Activated CD4-positive, alpha-beta T cell treated with anti-CD3 and anti-CD28 coated beads, Interleukin-2, amount 50 U/mL, for 4 hours (primary cell): ENCODE measurements around the gene CAMK1D.
A peak's percentile ranks its signal among the peaks of the same experiment; 100 is the strongest.

Experiments
- DNase-seq, 2 experiments: peaks; one replicate each; pipeline ENCODE4 v3.0.0-alpha.2; 2020

The CAMK1D gene

DNA sequence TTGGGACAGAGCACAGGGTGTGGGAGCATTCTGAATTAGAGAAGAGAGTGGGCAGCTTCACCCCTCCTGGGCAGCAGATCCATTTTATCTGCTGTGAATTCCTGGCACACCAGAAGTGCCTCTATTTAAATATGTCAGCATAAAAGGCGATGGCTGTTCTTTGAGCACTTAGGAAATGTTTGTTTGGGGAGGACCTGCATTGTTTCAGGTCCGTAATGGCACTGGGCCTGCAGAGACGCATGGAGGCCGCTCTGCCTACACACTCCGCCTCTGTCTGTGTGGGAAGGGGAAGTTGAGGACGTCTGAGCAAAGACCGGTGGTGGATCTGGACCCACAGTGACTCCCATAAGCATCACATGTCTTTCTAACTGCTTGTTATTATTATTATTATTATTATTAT is 253.2 kb downstream of the CAMK1D start:
- DNase-seq = no peak

DNA sequence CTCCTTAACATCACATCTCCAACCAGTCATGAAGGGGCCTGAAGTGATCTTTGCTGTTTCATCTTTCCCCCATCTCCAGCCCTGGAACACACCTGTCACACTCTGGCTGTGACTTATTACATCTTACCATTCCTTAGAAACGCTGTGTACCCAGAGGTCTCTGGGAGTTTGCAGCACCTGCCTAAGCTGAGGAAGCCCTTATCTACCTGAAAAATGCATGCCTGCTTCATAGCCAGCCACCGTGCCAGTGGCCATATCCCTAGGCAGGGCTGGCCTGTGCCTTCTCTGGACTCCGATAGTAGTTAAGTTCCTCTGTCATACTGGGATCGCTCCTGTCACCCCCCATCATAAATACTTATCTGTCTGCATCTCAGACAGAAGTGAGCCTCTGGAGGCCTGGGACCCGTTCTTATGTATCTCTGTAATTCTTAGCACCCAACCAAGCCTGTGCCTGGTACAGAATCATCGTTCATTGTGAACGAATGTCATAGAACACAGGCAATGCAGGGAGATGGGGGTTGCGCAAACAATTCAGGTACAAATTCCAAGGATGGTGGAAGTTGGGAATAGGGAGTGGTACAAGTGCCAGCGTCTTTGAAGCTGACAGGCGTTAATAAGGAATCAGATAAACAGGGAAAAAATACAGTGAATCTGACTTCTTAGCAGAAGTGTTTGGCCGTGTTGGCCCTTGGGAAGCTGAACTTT is 254.6 kb downstream of the CAMK1D start:
- DNase-seq = no peak

- DNase-seq = peak; percentile 26 to 34
Observed at GRCh38 chr10:12605580-12606405, 256.4 kb downstream of the CAMK1D start.

GRCh38 chr10:12606461-12606860 is 257.1 kb downstream of the CAMK1D start:
- no peak for DNase-seq

- DNase-seq = no peak
Observed at GRCh38 chr10:12608761-12609160, 259.4 kb downstream of the CAMK1D start.

DNA sequence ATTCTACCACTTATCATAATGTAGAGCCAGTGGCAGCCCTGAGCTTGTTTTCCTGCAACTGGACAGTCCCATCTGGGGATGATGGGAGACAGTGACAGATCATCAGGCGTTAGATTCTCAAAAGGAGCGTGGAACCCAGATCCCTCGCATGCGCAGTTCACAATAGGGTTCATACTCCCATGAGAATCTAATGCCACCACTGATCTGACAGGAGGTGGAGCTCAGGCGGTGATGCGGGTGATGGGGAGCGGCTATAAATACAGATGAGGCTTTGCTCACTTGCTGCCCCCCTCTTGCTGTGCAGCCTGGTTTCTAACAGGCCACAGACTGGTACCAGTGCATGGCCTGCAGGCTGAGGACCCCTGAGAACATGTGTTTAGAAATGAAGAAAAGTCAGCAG is 260.1 kb downstream of the CAMK1D start:
- no peak for DNase-seq

- DNase-seq = no peak
Observed at GRCh38 chr10:12613136-12613535, 263.8 kb downstream of the CAMK1D start.

DNA sequence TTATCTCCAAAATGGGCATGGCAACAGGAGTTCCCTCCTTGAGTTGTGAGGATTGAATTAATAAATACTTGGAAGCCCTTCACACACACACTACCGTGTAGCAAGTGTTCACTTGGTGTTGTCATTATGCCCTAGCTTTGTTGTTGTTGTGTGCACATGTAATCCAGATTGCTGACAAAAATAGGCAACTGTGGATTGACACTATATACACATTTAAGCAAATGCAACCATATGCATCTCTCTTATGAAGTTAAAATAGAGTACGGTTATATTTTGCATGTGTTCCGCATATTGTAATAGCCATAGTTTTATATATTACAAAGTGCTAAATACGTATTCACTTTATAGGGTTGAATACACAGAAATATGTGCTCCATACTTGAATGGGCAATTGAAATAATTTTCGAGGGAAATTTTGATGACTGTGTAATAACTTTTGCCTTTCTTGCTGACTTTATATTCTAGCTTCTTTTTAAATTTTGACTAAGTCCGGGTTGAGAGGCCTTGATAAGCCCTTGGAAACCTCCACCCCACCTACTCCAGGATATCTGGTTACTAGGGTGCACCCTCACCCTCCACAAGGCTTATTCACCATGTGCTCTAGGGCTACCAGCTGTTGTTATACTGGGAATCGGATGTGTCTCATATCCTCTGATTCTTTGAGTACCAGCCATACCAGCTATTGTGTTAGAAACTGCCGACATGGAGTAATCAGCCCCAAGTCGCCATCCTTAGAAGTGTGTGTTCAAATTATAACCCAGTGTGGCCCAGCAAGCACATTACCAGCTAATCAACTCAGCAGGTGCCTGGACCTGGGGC is 265.0 kb downstream of the CAMK1D start:
- DNase-seq = no peak

DNA sequence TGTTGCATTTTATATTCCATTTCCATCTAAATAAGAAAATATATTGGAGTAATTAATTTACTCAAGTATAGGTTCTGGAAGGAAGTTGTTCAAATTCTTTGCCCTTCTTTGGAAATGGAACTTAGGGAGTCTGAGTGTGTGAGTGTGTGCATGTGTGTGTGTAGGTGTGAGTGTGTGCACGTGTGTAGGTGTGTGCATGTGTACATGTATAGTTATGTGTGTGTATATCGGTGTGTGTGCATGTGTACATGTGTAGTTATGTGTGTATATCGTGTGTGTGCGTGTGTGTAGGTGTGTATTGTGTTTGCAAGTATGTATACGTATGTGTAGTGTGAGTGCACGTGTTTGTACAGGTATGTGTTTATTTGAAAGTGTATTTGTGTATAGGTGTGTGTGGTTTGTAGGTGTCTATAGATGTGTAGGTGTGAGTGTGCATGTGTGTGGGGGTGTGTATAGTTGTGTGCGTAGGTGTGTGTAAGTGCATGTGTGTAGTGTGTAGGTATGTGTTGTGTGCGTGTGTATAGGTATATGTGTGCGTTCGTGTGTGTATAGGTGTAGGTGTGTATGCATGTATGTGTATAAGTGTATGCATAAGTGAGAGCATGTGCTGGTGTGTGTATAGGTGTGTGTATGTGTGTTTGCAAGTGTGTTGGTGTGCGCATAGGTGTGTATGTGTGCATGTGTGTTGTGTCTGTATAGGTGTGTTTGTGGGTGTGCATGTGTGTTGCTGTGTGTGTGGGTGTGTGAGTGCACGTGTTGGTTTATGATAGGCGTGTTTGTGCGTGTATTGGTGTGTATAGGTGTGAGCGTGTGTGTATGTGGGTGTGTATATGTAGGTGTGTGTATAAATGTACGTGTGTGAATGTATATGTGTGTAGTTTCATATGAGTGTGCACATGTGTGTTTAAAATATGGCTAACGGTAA is 266.2 kb downstream of the CAMK1D start:
- DNase-seq = no peak

DNA sequence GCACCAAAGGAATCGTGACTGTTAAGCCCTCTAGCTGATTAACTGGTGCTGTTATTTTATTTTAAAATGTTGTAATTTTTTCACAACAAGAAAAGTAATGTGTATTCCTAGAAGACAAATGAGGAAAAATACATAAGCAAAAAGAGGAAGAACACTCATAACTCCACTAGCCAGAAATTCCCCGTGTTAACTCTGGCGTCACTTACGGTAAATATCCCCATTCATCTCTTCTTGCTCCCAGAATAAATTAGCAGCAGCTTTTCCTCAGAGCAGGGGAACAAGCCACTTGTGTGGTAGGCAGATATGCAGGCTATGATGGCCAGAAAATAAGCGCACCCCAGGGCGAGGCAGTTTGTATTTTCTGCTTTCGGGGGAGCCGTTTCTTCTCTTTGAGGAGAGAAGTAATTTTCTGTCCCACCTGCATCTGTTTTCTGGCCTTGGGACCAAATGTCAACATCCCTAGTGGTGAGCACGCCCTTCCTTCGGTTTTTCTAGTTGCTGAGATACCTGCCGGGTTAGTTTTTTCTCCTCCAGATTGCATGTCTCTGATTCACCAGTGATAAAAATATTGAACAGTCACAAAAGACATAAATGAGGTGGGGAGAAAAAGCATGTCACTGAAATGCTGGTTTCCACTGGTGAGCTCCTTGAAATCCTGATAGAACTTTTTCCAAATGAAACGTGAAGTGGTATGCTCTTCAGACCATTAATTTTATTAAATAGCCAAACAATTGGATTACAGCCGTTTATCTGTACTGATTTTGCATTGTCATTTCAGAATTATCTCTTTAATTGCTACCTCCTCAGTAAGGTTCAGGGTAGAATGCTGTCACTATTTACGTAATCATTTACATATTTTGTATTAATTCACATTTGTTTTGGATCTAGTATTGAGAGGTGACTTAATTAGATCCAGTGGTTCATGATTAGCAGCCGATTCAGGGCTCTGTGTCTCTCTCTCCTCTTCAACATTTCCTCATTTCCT is 268.1 kb downstream of the CAMK1D start:
- no peak for DNase-seq

DNA sequence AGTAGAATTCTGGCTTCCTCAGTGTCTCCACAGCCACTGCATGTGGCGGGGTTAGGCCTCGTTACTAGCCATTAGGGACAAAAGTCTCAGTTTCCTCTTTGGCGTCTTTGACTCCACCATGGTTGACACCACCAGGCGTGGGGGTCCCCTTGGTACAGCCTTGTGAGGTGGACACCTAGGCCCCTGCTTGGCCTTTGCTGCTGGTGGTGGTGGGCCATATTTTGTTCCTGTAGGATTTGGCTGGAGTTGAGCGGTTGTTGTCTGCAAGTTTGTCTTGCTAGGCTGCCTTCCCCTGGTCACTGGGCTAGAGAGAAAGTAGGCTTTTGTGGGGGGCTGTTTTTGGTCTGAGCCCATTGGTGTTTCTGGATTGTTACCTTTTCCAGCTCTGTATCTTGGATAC is 272.7 kb downstream of the CAMK1D start:
- no peak for DNase-seq

- DNase-seq = no peak
Observed at GRCh38 chr10:12622691-12623090, 273.3 kb downstream of the CAMK1D start.

DNA sequence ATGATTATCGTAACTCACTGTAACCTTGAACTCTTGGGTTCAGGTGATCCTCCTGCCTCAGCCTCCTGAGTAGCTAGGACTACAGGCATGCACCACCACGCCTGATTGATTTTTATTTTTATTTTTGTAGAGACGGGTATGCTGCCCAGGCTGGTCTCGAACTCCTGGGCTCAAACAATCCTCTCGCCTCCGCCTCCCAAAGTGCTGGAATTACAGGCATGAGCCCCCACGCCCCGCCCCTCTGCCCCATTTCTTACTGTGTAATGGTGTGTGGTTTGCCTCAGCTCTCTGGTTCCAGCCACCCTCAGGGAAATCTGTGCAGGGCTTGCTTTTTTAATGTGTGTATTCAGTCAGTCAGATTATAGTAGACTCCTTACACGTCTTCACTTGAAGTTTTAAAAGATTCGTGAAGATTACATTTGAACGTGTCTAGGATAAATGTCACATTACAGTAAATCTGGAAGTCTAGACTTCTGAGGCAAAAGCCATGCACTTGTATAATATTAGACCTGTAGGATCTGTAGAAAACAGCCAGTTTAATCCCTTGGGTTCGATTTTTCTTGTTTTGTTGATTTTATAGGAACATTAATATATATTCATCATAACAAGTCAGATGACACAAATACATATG is 276.2 kb downstream of the CAMK1D start:
- DNase-seq = no peak

DNA sequence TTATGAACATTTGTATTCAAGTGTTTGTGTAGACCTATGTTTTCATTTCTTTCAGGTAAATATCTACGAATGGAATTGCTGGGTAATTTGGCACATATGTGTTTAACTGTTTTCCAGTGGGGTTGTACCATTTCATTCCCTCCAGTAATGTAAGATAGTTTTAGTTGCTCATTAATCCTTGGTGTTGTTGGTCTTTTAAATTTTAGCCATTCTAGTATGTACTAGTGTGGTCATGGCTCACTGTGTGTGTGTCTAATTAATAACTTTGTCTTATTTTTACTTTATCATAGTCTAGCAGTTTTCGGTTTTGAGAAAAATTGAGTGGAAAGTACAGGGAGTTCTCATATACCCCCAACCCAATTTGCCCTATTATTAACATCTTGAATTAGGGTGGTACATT is 278.8 kb downstream of the CAMK1D start:
- no peak for DNase-seq

- DNase-seq = no peak
Observed at GRCh38 chr10:12628964-12629766, 279.8 kb downstream of the CAMK1D start.

DNA sequence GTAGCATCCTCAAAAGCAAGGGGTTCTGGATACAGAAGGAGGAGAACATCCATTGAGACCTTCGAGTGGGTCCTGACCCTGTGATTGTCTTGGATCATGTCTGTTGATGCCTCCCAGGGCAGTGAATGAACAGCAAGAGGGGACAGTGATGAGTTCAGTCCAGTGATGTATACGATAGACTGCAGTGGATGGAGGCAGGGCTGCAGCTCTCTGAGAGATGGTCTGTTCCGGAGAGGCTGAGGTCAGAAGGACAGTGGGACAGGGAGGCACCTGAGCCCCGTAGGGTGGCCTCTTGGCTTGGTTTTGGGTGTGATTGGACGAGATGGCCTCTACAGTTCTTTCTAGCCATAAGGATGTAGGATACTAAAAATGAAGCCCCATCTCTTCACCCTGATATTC is 280.4 kb downstream of the CAMK1D start:
- no peak for DNase-seq

- DNase-seq = no peak
Observed at GRCh38 chr10:12631216-12631615, 281.9 kb downstream of the CAMK1D start.

- DNase-seq = no peak
Observed at GRCh38 chr10:12631787-12632562, 282.6 kb downstream of the CAMK1D start.
